GM23248 (cell line): ENCODE data around the gene OR1M1. TPM values are rescaled to one million over a fixed set of nuclear protein-coding genes. Genes with fewer than 3 reads are reported as not detected.
"Not testable (repeated sequence)": the region's sequence is repeated elsewhere in the genome, so short reads cannot be mapped to it uniquely, and the experiment has no call there.

ENCODE experiments used
- DNase-seq: peaks from one replicate; pipeline ENCODE4 v3.0.0-alpha.2; 2015
- H2AFZ ChIP-seq: fragments of 200-600 bp; sonication (generic); 2 replicates; pipeline ENCODE4 v1.6.1; 2016; ENCODE audit warnings: antibody characterized with exemption
- H3F3A ChIP-seq: fragments of 200-600 bp; sonication (generic); 2 replicates; pipeline ENCODE4 v1.6.1; 2016; ENCODE audit warnings: mild to moderate bottlenecking, antibody characterized with exemption, mixed run types; ENCODE audit not compliant: insufficient read depth
- H3K27ac ChIP-seq: fragments of 200-600 bp; sonication (generic); 2 replicates; pipeline ENCODE4 v1.5.1; 2016; ENCODE audit warnings: mild to moderate bottlenecking
- H3K27me3 ChIP-seq: fragments of 200-600 bp; sonication (generic); replicated peaks from 2 replicates; pipeline ENCODE4 v1.6.1; 2016; ENCODE audit warnings: mild to moderate bottlenecking; ENCODE audit not compliant: insufficient read depth
- H3K36me3 ChIP-seq: fragments of 200-600 bp; sonication (generic); 2 replicates; pipeline ENCODE4 v1.6.1; 2016; ENCODE audit warnings: low read depth, mild to moderate bottlenecking
- H3K4me1 ChIP-seq: fragments of 200-600 bp; sonication (generic); 2 replicates; pipeline ENCODE4 v1.6.1; 2016; ENCODE audit warnings: mild to moderate bottlenecking; ENCODE audit not compliant: insufficient read depth
- H3K4me2 ChIP-seq: fragments of 200-600 bp; sonication (generic); one replicate; pipeline ENCODE4 v1.6.1; 2016; ENCODE audit warnings: mild to moderate bottlenecking; ENCODE audit not compliant: unreplicated experiment
- H3K4me3 ChIP-seq: fragments of 200-600 bp; sonication (generic); 2 replicates; pipeline ENCODE4 v1.5.1; 2016; ENCODE audit warnings: mild to moderate bottlenecking
- H3K79me2 ChIP-seq: fragments of 200-600 bp; sonication (generic); 2 replicates; pipeline ENCODE4 v1.6.1; 2016; ENCODE audit warnings: mild to moderate bottlenecking; ENCODE audit not compliant: insufficient read depth
- H3K9ac ChIP-seq: fragments of 200-600 bp; sonication (generic); 2 replicates; pipeline ENCODE4 v1.6.1; 2016; ENCODE audit warnings: mild to moderate bottlenecking
- H3K9me2 ChIP-seq: fragments of 200-600 bp; sonication (generic); 2 replicates; pipeline ENCODE4 v1.6.1; 2016; ENCODE audit warnings: mixed run types, mild to moderate bottlenecking, moderate library complexity; ENCODE audit not compliant: insufficient read depth
- H3K9me3 ChIP-seq: fragments of 200-600 bp; sonication (generic); one replicate; pipeline ENCODE4 v1.6.1; 2017; ENCODE audit warnings: low read depth
- H4K20me1 ChIP-seq: fragments of 200-600 bp; sonication (generic); 2 replicates; pipeline ENCODE4 v1.6.0; 2016; ENCODE audit not compliant: insufficient read depth
- EZH2 ChIP-seq: fragments of 200-600 bp; sonication (generic); IDR thresholded peaks from 2 replicates; pipeline ENCODE4 v1.6.1; 2018; ENCODE audit warnings: antibody characterized with exemption, mild to moderate bottlenecking; ENCODE audit not compliant: insufficient read depth, poor library complexity, severe bottlenecking
- EZH2phosphoT487 ChIP-seq: fragments of 200-600 bp; sonication (generic); IDR thresholded peaks from 2 replicates; pipeline ENCODE4 v1.6.1; 2018; ENCODE audit warnings: antibody characterized with exemption, moderate library complexity, mild to moderate bottlenecking, low read depth; ENCODE audit not compliant: insufficient read depth
- WGBS, 2 experiments: methylation state at CpG; one replicate each; pipeline ENCODE4 v1.1.6; 2015 to 2017; ENCODE audit warnings: low lambda C conversion rate in 2 of 2, low coverage in 1 of 2; ENCODE audit errors: missing lambda C conversion rate in 2 of 2; 5-methylcytosine and 5-hydroxymethylcytosine counted together
- in situ Hi-C: fragments of 300-500 bp; cut with MboI; formaldehyde crosslinking; loops from 2 replicates; pipeline ENCODE4 v1.15.0; 2020
- polyA plus RNA-seq: library from polyadenylated mRNA; unstranded; fragments of >200 nt; fragmentation: Nextera tagmentation; extraction: Ambion mirVana; gene quantifications from 2 replicates; pipeline ENCODE4 v1.2.1, GENCODE V29; 2016
- total RNA-seq: library from RNA; depleted of rRNA; stranded (reverse); fragments of >200 nt; shearing (Covaris generic); gene quantifications from 2 replicates; pipeline ENCODE4 v1.2.3, GENCODE V29; 2014

OR1M1 gene
- total and polyA plus RNA-seq, 2 experiments from 2014 or later: not detected

DNA sequence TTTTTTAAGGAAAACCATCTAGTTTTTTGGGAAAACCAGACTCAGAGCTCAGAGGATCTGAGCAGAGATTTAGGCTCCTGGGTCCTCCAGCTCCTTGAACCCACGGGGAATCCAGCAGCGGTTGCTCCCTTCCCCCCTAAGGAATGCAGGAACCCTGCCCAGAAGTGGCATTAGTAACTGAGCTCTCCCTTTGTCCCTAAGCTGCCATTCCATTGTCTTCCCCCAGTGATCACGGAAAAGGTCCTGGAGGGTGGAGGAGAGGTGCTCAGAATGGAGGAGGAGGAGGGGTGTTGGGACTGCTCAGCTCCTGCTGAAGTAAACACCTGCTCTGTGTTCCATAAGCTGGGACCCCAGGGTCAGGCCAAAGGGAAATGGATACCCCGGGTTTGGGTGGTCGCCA, 16.8 kb upstream of the OR1M1 start:
- no peaks in the 10 kb centered on the region for H3K9me2 ChIP-seq
- TF ChIP-seq EZH2: no peak
- no peak for TF ChIP-seq EZH2phosphoT487
- no peaks in the 10 kb centered on the region for H3K36me3 ChIP-seq
- no peaks in the 10 kb centered on the region for H3K79me2 ChIP-seq
- H3K4me3 ChIP-seq: no peak overlapping the region
- no peaks in the 10 kb centered on the region for H3K27me3 ChIP-seq
- no peak overlapping the region for H2AFZ ChIP-seq
- H3K4me1 ChIP-seq: no peaks in the 10 kb centered on the region
- H3K9ac ChIP-seq: no peak overlapping the region
- no peaks in the 10 kb centered on the region for H4K20me1 ChIP-seq
- 21 to 33% methylated on average over 5 of the region's 5 CpGs for WGBS, 2 experiments
- in situ Hi-C loops: no loop called here
- no peaks in the 10 kb centered on the region for H3K9me3 ChIP-seq
- H3K4me2 ChIP-seq: no peak overlapping the region
- no peaks in the 10 kb centered on the region for H3F3A ChIP-seq
- DNase-seq: no peak
- no peak overlapping the region for H3K27ac ChIP-seq

- H3K9ac ChIP-seq, H3K27ac ChIP-seq, H3K4me1 ChIP-seq, in situ Hi-C loops, H3K79me2 ChIP-seq, H3K9me2 ChIP-seq, H2AFZ ChIP-seq, H3K9me3 ChIP-seq, H3K27me3 ChIP-seq, H3F3A ChIP-seq, DNase-seq, H4K20me1 ChIP-seq, H3K4me3 ChIP-seq, H3K36me3 ChIP-seq, H3K4me2 ChIP-seq: not testable (repeated sequence)
- WGBS, 2 experiments: 46 to 61% methylated on average over 6 of the region's 6 CpGs
Observed at GRCh38 chr19:9071720-9072119, 15.1 kb upstream of the OR1M1 start.

DNA sequence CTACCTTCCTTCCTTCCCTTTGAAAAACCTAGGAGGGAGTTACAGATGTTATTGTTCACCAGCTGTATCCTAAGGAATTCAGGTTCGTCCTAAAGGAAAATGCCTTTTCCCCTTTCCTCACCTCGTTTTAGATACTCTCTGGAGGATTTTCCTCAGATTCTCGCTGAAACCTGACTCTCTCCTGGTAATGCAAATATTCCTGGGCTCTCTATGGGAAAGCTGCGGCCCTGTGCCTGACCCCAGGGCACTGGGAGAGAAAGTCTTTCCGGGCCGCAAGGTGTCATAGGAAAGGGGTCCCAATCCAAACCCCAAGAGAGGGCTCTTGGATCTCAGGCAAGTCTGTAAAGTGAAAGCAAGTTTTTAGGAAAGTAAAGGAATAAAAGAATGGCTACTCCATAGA, 13.1 kb upstream of the OR1M1 start:
- in situ Hi-C loops: no loop called here
- no peak overlapping the region for H3K9ac ChIP-seq
- H3F3A ChIP-seq: no peaks in the 10 kb centered on the region
- no peaks in the 10 kb centered on the region for H3K9me3 ChIP-seq
- TF ChIP-seq EZH2: no peak
- TF ChIP-seq EZH2phosphoT487: no peak
- H3K9me2 ChIP-seq: no peaks in the 10 kb centered on the region
- H4K20me1 ChIP-seq: no peaks in the 10 kb centered on the region
- H3K4me2 ChIP-seq: no peak overlapping the region
- 22 to 24% methylated on average over 6 of the region's 6 CpGs for WGBS, 2 experiments
- no peaks in the 10 kb centered on the region for H3K36me3 ChIP-seq
- no peak overlapping the region for H3K27ac ChIP-seq
- DNase-seq: no peak
- no peaks in the 10 kb centered on the region for H3K27me3 ChIP-seq
- H3K4me1 ChIP-seq: no peaks in the 10 kb centered on the region
- no peak overlapping the region for H2AFZ ChIP-seq
- H3K79me2 ChIP-seq: no peaks in the 10 kb centered on the region
- no peak overlapping the region for H3K4me3 ChIP-seq

- 12 to 15% methylated on average over 14 to 16 of the region's 16 CpGs for WGBS, 2 experiments
- no peaks in the 10 kb centered on the region for H3K27me3 ChIP-seq
- no peak for TF ChIP-seq EZH2
- TF ChIP-seq EZH2phosphoT487: no peak
- no peaks in the 10 kb centered on the region for H3K4me1 ChIP-seq
- H3K9me3 ChIP-seq: no peaks in the 10 kb centered on the region
- no peak overlapping the region for H3K27ac ChIP-seq
- no peaks in the 10 kb centered on the region for H4K20me1 ChIP-seq
- H3K36me3 ChIP-seq: no peaks in the 10 kb centered on the region
- no peaks in the 10 kb centered on the region for H3F3A ChIP-seq
- no peak overlapping the region for H3K4me3 ChIP-seq
- H3K9ac ChIP-seq: no peak overlapping the region
- DNase-seq: peak; percentile 83
- no peaks in the 10 kb centered on the region for H3K79me2 ChIP-seq
- H3K4me2 ChIP-seq: no peak overlapping the region
- no peaks in the 10 kb centered on the region for H3K9me2 ChIP-seq
- H2AFZ ChIP-seq: no peak overlapping the region
- in situ Hi-C loops: no loop called here
Observed at GRCh38 chr19:9075064-9075949, 11.6 kb upstream of the OR1M1 start.

DNA sequence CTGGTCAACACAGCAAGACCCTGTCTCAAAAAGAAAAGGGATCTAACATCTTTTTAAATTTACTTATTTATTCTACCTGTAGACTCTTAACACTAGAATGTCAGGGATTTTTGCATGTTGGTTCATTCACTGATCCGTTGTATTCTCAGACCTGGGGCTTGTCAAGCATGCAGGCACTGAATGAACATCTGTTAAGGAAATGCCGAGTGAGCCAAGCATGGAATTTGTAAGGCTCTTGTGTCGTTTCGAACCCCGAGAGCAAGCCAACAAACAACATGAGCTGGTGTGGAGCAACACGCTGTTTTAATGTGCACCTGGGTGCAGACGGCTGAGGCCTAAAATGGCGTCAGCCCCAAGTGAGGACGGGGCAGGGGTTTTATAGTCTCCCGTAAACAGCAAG, 10.0 kb upstream of the OR1M1 start:
- no peaks in the 10 kb centered on the region for H3K36me3 ChIP-seq
- no peaks in the 10 kb centered on the region for H3F3A ChIP-seq
- 24 to 25% methylated on average over 10 of the region's 10 CpGs for whole genome bisulfite sequencing, 2 experiments
- H3K27me3 ChIP-seq: no peaks in the 10 kb centered on the region
- H4K20me1 ChIP-seq: no peaks in the 10 kb centered on the region
- TF ChIP-seq EZH2phosphoT487 (no peak), EZH2 (no peak)
- H3K4me2 ChIP-seq: no peak overlapping the region
- in situ Hi-C loops: no loop called here
- no peaks in the 10 kb centered on the region for H3K4me1 ChIP-seq
- H2AFZ ChIP-seq: no peak overlapping the region
- no peaks in the 10 kb centered on the region for H3K9me3 ChIP-seq
- no peak overlapping the region for H3K9ac ChIP-seq
- H3K4me3 ChIP-seq: no peak overlapping the region
- H3K79me2 ChIP-seq: no peaks in the 10 kb centered on the region
- no peak overlapping the region for H3K27ac ChIP-seq
- no peaks in the 10 kb centered on the region for H3K9me2 ChIP-seq
- DNase-seq: no peak
